HepG2 (cell line): ENCODE data around the gene TDRD9. TPM values are rescaled to one million over a fixed set of nuclear protein-coding genes. Genes with fewer than 3 reads are reported as not detected.
"Not testable (repeated sequence)": the region's sequence is repeated elsewhere in the genome, so short reads cannot be mapped to it uniquely, and the experiment has no call there.

Source experiments
- LCORL ChIP-seq, 2 experiments: fragments of 450-650 bp in 1 of 2; sonication (generic) in 1 of 2; formaldehyde crosslinking in 1 of 2; IDR thresholded peaks; 2 replicates each; pipeline versions ENCODE4 v1.5.0 to v1.6.1; 2017 to 2020; ENCODE audit warnings: antibody characterized with exemption in 1 of 2, missing genetic modification reagents in 1 of 2
- NCOA1 ChIP-seq: sonication (generic); formaldehyde crosslinking; IDR thresholded peaks from 2 replicates; pipeline ENCODE4 v1.9.0; 2021; ENCODE audit warnings: missing genetic modification reagents
- SNAI1 ChIP-seq: sonication (generic); formaldehyde crosslinking; IDR thresholded peaks from 2 replicates; pipeline ENCODE4 v1.5.0; 2020; ENCODE audit warnings: mild to moderate bottlenecking, missing genetic modification reagents, borderline replicate concordance
- THAP7 ChIP-seq: sonication (generic); formaldehyde crosslinking; IDR thresholded peaks from 2 replicates; pipeline ENCODE4 v1.8.1; 2023; ENCODE audit warnings: mild to moderate bottlenecking, missing genetic modification reagents
- ZBTB37 ChIP-seq: sonication (generic); formaldehyde crosslinking; IDR thresholded peaks from 2 replicates; pipeline ENCODE4 v1.4.0; 2020; ENCODE audit warnings: mild to moderate bottlenecking, missing genetic modification reagents
- ZBTB8A ChIP-seq: sonication (generic); formaldehyde crosslinking; IDR thresholded peaks from 2 replicates; pipeline ENCODE4 v1.4.0; 2020; ENCODE audit warnings: mild to moderate bottlenecking, low read depth, missing genetic modification reagents, borderline replicate concordance
- ZC3H4 ChIP-seq: sonication (generic); formaldehyde crosslinking; IDR thresholded peaks from 2 replicates; pipeline ENCODE4 v1.4.0; 2020; ENCODE audit warnings: missing genetic modification reagents, borderline replicate concordance
- ZNF501 ChIP-seq: sonication (generic); formaldehyde crosslinking; IDR thresholded peaks from 2 replicates; pipeline ENCODE4 v1.5.1; 2020; ENCODE audit warnings: mild to moderate bottlenecking, moderate library complexity, missing genetic modification reagents
- ZNF607 ChIP-seq: sonication (generic); formaldehyde crosslinking; IDR thresholded peaks from 2 replicates; pipeline ENCODE4 v1.5.1; 2020; ENCODE audit warnings: missing genetic modification reagents, mild to moderate bottlenecking, borderline replicate concordance
- ZNF747 ChIP-seq: sonication (generic); formaldehyde crosslinking; IDR thresholded peaks from 2 replicates; pipeline ENCODE4 v1.8.1; 2023; ENCODE audit warnings: missing genetic modification reagents, mild to moderate bottlenecking, borderline replicate concordance
- polyA plus RNA-seq, 8 experiments: library from polyadenylated mRNA; depleted of rRNA in 3 of 8; stranded (reverse) in 7 of 8; unstranded in 1 of 8; fragments of >200 nt; fragmentation: Illumina TruSeq in 4 of 8; extraction: Trizol in 4 of 8; gene quantifications; 2 replicates each; pipeline versions ENCODE4 v1.2.1 to v1.2.3, GENCODE V29; 2011 to 2016; ENCODE audit warnings: low read depth in 4 of 8, missing spikeins in 1 of 8, mixed read lengths in 1 of 8; ENCODE audit not compliant: insufficient read depth in 1 of 8
- total RNA-seq, 5 experiments: library from RNA; depleted of rRNA; stranded (reverse); fragments of >200 nt; fragmentation: Illumina TruSeq; extraction: Trizol; gene quantifications; 2 replicates each; pipeline ENCODE4 v1.2.3, GENCODE V29; 2016; ENCODE audit warnings: low read depth in 1 of 5
- TF ChIP-seq, protein P1 (sequence below): sonication (generic); formaldehyde crosslinking; IDR thresholded peaks from 2 replicates; pipeline ENCODE4 v1.4.0; 2020; ENCODE audit warnings: mild to moderate bottlenecking, missing genetic modification reagents
- TF ChIP-seq, protein P2 (sequence below): sonication (generic); formaldehyde crosslinking; IDR thresholded peaks from 2 replicates; pipeline ENCODE4 v1.8.0; 2022; ENCODE audit warnings: mild to moderate bottlenecking, missing genetic modification reagents, borderline replicate concordance

The TDRD9 gene
- total and polyA plus RNA-seq, 2 of the 13 experiments (the other 11 are each of a cell fraction or from before 2014, with no cell fraction given), result not detected

DNA sequence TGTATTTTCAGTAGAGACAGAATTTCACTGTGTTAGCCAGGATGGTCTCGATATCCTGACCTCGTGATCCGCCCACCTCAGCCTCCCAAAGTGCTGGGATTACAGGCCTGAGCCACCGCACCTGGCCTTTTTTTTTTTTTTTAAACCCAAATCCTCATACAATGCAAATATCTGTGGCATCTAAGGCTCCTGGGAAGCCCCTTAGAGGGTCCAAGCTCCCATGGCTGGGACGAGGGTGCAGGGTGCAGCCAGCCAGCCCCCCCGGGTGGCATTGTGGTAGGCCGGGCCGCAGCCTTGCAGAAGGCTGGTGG lies 39.3 kb upstream of the TDRD9 start (continued):
- TF ChIP-seq, protein P1, sequence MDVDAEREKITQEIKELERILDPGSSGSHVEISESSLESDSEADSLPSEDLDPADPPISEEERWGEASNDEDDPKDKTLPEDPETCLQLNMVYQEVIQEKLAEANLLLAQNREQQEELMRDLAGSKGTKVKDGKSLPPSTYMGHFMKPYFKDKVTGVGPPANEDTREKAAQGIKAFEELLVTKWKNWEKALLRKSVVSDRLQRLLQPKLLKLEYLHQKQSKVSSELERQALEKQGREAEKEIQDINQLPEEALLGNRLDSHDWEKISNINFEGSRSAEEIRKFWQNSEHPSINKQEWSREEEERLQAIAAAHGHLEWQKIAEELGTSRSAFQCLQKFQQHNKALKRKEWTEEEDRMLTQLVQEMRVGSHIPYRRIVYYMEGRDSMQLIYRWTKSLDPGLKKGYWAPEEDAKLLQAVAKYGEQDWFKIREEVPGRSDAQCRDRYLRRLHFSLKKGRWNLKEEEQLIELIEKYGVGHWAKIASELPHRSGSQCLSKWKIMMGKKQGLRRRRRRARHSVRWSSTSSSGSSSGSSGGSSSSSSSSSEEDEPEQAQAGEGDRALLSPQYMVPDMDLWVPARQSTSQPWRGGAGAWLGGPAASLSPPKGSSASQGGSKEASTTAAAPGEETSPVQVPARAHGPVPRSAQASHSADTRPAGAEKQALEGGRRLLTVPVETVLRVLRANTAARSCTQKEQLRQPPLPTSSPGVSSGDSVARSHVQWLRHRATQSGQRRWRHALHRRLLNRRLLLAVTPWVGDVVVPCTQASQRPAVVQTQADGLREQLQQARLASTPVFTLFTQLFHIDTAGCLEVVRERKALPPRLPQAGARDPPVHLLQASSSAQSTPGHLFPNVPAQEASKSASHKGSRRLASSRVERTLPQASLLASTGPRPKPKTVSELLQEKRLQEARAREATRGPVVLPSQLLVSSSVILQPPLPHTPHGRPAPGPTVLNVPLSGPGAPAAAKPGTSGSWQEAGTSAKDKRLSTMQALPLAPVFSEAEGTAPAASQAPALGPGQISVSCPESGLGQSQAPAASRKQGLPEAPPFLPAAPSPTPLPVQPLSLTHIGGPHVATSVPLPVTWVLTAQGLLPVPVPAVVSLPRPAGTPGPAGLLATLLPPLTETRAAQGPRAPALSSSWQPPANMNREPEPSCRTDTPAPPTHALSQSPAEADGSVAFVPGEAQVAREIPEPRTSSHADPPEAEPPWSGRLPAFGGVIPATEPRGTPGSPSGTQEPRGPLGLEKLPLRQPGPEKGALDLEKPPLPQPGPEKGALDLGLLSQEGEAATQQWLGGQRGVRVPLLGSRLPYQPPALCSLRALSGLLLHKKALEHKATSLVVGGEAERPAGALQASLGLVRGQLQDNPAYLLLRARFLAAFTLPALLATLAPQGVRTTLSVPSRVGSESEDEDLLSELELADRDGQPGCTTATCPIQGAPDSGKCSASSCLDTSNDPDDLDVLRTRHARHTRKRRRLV (CRISPR knock-in tag), result peak; percentile 59; the same call in 1 of the 2 replicates
- TF ChIP-seq ZNF501 (CRISPR knock-in tag) (peak; percentile 36; the same call in 1 of the 2 replicates), THAP7 (CRISPR knock-in tag) (0 out of 2 replicates have a peak, but pooled peaks have one; percentile 1), ZBTB37 (CRISPR knock-in tag) (0 out of 2 replicates have a peak, but pooled peaks have one; percentile 45), NCOA1 (CRISPR knock-in tag) (0 out of 2 replicates have a peak, but pooled peaks have one; percentile 2), ZNF747 (peak; percentile 5; the same call in 1 of the 2 replicates), ZNF607 (CRISPR knock-in tag) (peak; percentile 71; the same call in 1 of the 2 replicates), ZC3H4 (CRISPR knock-in tag) (0 out of 2 replicates have a peak, but pooled peaks have one; percentile 54), ZBTB8A (CRISPR knock-in tag) (peak; percentile 75; the same call in 1 of the 2 replicates), LCORL (IDR thresholded peaks at IDR 0.05) (0 out of 2 replicates have a peak, but pooled peaks have one; percentile 4), SNAI1 (0 out of 2 replicates have a peak, but pooled peaks have one; percentile 75)
- TF ChIP-seq, protein P2, sequence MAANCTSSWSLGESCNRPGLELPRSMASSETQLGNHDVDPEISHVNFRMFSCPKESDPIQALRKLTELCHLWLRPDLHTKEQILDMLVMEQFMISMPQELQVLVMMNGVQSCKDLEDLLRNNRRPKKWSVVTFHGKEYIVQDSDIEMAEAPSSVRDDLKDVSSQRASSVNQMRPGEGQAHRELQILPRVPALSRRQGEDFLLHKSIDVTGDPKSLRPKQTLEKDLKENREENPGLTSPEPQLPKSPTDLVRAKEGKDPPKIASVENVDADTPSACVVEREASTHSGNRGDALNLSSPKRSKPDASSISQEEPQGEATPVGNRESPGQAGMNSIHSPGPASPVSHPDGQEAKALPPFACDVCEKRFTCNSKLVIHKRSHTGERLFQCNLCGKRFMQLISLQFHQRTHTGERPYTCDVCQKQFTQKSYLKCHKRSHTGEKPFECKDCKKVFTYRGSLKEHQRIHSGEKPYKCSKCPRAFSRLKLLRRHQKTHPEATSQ (CRISPR knock-in tag), result 0 out of 2 replicates have a peak, but pooled peaks have one; percentile 30
- not testable (repeated sequence) for TF ChIP-seq LCORL (CRISPR knock-in tag; IDR thresholded peaks at IDR 0.05)
